SK-N-SH treated with all-trans-retinoic acid at 6 μM for 48 hours (cell line): Measurements from ENCODE around the gene AUTS2.

Experiments
- ATAC-seq: fragments of 200-7000 bp; cut with Tn5 transposase; 3 replicates; pipeline ENCODE4 v1.9.1; 2020; ENCODE audit warnings: mild to moderate bottlenecking, moderate library complexity
- ARNTL ChIP-seq: fragments of 450-650 bp; formaldehyde crosslinking; IDR thresholded peaks from 2 replicates; pipeline ENCODE4 v1.5.0; 2020; ENCODE audit warnings: low read depth, mild to moderate bottlenecking, moderate library complexity, borderline replicate concordance
- BACH2 ChIP-seq: fragments of 250-450 bp; sonication (Bioruptor Pico); IDR thresholded peaks from 2 replicates; pipeline ENCODE4 v1.9.0; 2021; ENCODE audit warnings: mild to moderate bottlenecking, borderline replicate concordance
- CSDC2 ChIP-seq: fragments of 250-450 bp; sonication (Bioruptor Pico); IDR thresholded peaks from 2 replicates; pipeline ENCODE4 v1.5.0; 2020; ENCODE audit warnings: mild to moderate bottlenecking, moderate library complexity
- CSRNP3 ChIP-seq: fragments of 250-450 bp; sonication (Bioruptor Pico); IDR thresholded peaks from 2 replicates; pipeline ENCODE4 v1.5.1; 2021; ENCODE audit warnings: mild to moderate bottlenecking, moderate library complexity
- ESRRG ChIP-seq: fragments of 250-450 bp; sonication (Bioruptor Pico); IDR thresholded peaks from 2 replicates; pipeline ENCODE4 v1.6.1; 2021; ENCODE audit warnings: mild to moderate bottlenecking
- GLIS3 ChIP-seq: fragments of 250-450 bp; sonication (Bioruptor Pico); IDR thresholded peaks from 2 replicates; pipeline ENCODE4 v1.5.0; 2020; ENCODE audit warnings: mild to moderate bottlenecking, moderate library complexity
- ISL1 ChIP-seq: fragments of 250-450 bp; sonication (Bioruptor Pico); IDR thresholded peaks from 2 replicates; pipeline ENCODE4 v2.1.2; 2022; ENCODE audit warnings: mild to moderate bottlenecking, moderate library complexity
- OSR1 ChIP-seq: fragments of 250-450 bp; sonication (Bioruptor Pico); IDR thresholded peaks from 2 replicates; pipeline ENCODE4 v1.8.0; 2022; ENCODE audit warnings: moderate library complexity, mild to moderate bottlenecking, inconsistent platforms
- PATZ1 ChIP-seq: fragments of 250-450 bp; sonication (Bioruptor Pico); IDR thresholded peaks from 2 replicates; pipeline ENCODE4 v1.8.0; 2020; ENCODE audit warnings: mild to moderate bottlenecking, moderate library complexity, borderline replicate concordance
- POU6F1 ChIP-seq: fragments of 250-450 bp; sonication (Bioruptor Pico); IDR thresholded peaks from 2 replicates; pipeline ENCODE4 v1.8.0; 2021; ENCODE audit warnings: low read depth, mild to moderate bottlenecking, moderate library complexity, borderline replicate concordance
- PPARA ChIP-seq: fragments of 250-450 bp; sonication (Bioruptor Pico); IDR thresholded peaks from 2 replicates; pipeline ENCODE4 v1.5.0; 2020; ENCODE audit warnings: mild to moderate bottlenecking, borderline replicate concordance
- RARB ChIP-seq: fragments of 250-450 bp; sonication (Bioruptor Pico); IDR thresholded peaks from 2 replicates; pipeline ENCODE4 v1.8.0; 2021; ENCODE audit warnings: mild to moderate bottlenecking, moderate library complexity
- SNAI2 ChIP-seq: fragments of 250-450 bp; sonication (Bioruptor Pico); IDR thresholded peaks from 2 replicates; pipeline ENCODE4 v1.5.0; 2020; ENCODE audit warnings: mild to moderate bottlenecking, moderate library complexity
- TCF4 ChIP-seq: fragments of 250-450 bp; sonication (Bioruptor Pico); IDR thresholded peaks from 2 replicates; pipeline ENCODE4 v1.8.0; 2021; ENCODE audit warnings: mild to moderate bottlenecking, moderate library complexity, borderline replicate concordance
- TOX ChIP-seq: fragments of 250-450 bp; sonication (Bioruptor Pico); IDR thresholded peaks from 2 replicates; pipeline ENCODE4 v1.8.0; 2021; ENCODE audit warnings: mild to moderate bottlenecking, moderate library complexity, borderline replicate concordance
- TSHZ2 ChIP-seq: fragments of 250-450 bp; sonication (Bioruptor Pico); IDR thresholded peaks from 2 replicates; pipeline ENCODE4 v1.5.0; 2020; ENCODE audit warnings: mild to moderate bottlenecking, moderate library complexity
- ZC3H10 ChIP-seq: fragments of 250-450 bp; sonication (Bioruptor Pico); IDR thresholded peaks from 2 replicates; pipeline ENCODE4 v1.5.1; 2021; ENCODE audit warnings: mild to moderate bottlenecking, moderate library complexity
- ZFP3 ChIP-seq: fragments of 250-450 bp; sonication (Bioruptor Pico); IDR thresholded peaks from 2 replicates; pipeline ENCODE4 v1.5.0; 2020; ENCODE audit warnings: mild to moderate bottlenecking, moderate library complexity
- ZFP30 ChIP-seq: fragments of 450-650 bp; formaldehyde crosslinking; IDR thresholded peaks from 2 replicates; pipeline ENCODE4 v1.5.0; 2022; ENCODE audit warnings: mild to moderate bottlenecking, moderate library complexity
- ZNF565 ChIP-seq: fragments of 450-650 bp; formaldehyde crosslinking; conservative IDR thresholded peaks from 2 replicates; pipeline ENCODE4 v1.5.0; 2020; ENCODE audit warnings: low read depth, mild to moderate bottlenecking, moderate library complexity
- ZNF70 ChIP-seq: fragments of 450-650 bp; formaldehyde crosslinking; IDR thresholded peaks from 2 replicates; pipeline ENCODE4 v1.5.0; 2020; ENCODE audit warnings: mild to moderate bottlenecking, moderate library complexity
- ZNF8 ChIP-seq: fragments of 450-650 bp; formaldehyde crosslinking; IDR thresholded peaks from 2 replicates; pipeline ENCODE4 v1.5.0; 2020; ENCODE audit warnings: mild to moderate bottlenecking, moderate library complexity
- TF ChIP-seq, protein P1 (sequence below): fragments of 250-450 bp; sonication (Bioruptor Pico); IDR thresholded peaks from 2 replicates; pipeline ENCODE4 v1.5.1; 2020; ENCODE audit warnings: low read depth, mild to moderate bottlenecking, moderate library complexity

AUTS2 gene

DNA sequence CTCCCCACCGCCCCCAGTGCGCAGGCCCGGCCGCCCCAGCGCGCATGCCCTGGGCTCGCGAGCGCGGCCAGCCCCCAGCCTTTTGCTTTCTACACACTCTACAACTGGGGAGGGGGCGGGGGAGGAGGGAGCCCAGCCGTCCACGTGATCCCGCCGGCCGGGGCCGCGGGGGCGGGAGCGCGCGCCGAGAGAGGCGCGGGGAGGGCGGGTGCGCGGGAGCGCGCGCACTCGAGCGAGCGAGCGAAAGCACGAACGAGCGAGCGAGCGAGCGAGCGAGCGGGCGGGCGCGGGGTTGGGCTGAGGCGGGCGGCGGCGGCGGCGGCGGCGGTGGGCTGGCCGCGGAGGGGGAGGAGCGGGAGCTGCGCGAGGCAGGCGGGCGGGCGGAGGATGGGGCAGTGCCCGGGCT lies at the start of gene AUTS2:
Gene AUTS2, plus strand, starts transcription at position 395 of the 406 bp plus-strand sequence. CDS start 1,179 bp downstream, outside the sequence.
- peak; percentile 61; the same call in 1 of the 2 replicates for TF ChIP-seq TSHZ2 (CRISPR knock-in tag)
- TF ChIP-seq TOX (CRISPR knock-in tag), result no peak
- peak; percentile 80; the same call in 1 of the 2 replicates for TF ChIP-seq SNAI2
- no peak for TF ChIP-seq ZFP30 (CRISPR knock-in tag)
- TF ChIP-seq TCF4 (CRISPR knock-in tag), result no peak
- TF ChIP-seq PATZ1 (CRISPR knock-in tag), result no peak
- no peak for TF ChIP-seq RARB (CRISPR knock-in tag)
- TF ChIP-seq, protein P1, sequence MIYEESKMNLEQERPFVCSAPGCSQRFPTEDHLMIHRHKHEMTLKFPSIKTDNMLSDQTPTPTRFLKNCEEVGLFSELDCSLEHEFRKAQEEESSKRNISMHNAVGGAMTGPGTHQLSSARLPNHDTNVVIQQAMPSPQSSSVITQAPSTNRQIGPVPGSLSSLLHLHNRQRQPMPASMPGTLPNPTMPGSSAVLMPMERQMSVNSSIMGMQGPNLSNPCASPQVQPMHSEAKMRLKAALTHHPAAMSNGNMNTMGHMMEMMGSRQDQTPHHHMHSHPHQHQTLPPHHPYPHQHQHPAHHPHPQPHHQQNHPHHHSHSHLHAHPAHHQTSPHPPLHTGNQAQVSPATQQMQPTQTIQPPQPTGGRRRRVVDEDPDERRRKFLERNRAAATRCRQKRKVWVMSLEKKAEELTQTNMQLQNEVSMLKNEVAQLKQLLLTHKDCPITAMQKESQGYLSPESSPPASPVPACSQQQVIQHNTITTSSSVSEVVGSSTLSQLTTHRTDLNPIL, result no peak
- no peak for TF ChIP-seq BACH2 (CRISPR knock-in tag)
- TF ChIP-seq ISL1 (CRISPR knock-in tag), result no peak
- no peak for TF ChIP-seq ARNTL (CRISPR knock-in tag)
- no peak for TF ChIP-seq ZNF70 (CRISPR knock-in tag)
- no peak for TF ChIP-seq POU6F1 (CRISPR knock-in tag)
- TF ChIP-seq CSDC2, result peak; percentile 58; the same call in 1 of the 2 replicates
- no peak for TF ChIP-seq CSRNP3 (CRISPR knock-in tag)
- no peak for TF ChIP-seq ZNF8 (CRISPR knock-in tag)
- no peak for TF ChIP-seq GLIS3 (CRISPR knock-in tag)
- TF ChIP-seq OSR1 (CRISPR knock-in tag), result no peak
- no peak for TF ChIP-seq ZC3H10
- TF ChIP-seq PPARA (CRISPR knock-in tag), result no peak
- no peak for TF ChIP-seq ZNF565 (CRISPR knock-in tag)
- no peak for TF ChIP-seq ESRRG
- TF ChIP-seq ZFP3, result no peak
- TF ChIP-seq, all 23 proteins: peak for 3
- peak; percentile 74 for ATAC-seq

DNA sequence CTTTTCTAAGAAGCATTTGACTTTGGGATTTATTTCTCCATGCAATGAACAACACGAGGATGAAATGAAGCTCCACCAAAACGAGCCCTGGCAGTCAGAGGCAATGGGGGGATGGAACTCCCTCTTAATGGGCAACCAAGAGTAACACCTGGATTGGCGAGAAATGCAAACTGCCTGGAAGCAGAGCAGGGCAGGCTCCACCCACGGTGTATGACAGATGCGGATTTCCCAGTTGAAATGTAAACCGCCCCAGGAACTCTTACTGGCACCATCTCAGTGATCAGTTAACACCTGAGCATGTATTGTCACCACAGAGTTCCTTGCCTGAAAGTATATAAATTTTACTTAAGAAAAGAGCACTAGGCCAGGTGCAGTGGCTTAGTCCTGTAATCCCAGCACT lies 47.3 kb upstream of the AUTS2 start:
- TF ChIP-seq PPARA (CRISPR knock-in tag) (no peak), ZC3H10 (no peak), ISL1 (CRISPR knock-in tag) (no peak), ZFP3 (no peak), RARB (CRISPR knock-in tag) (no peak), TCF4 (CRISPR knock-in tag) (no peak), ZNF565 (CRISPR knock-in tag) (no peak), CSRNP3 (CRISPR knock-in tag) (no peak), ARNTL (CRISPR knock-in tag) (no peak)
- ATAC-seq, result no peak
